IPS-NIHi7 (cell line): ENCODE data around the gene SLC25A44.

ENCODE experiments used
- DNase-seq: peaks from one replicate; pipeline ENCODE4 v3.0.0; 2012; ENCODE audit warnings: mixed read lengths; ENCODE audit errors: extremely low spot score

The SLC25A44 gene

DNA sequence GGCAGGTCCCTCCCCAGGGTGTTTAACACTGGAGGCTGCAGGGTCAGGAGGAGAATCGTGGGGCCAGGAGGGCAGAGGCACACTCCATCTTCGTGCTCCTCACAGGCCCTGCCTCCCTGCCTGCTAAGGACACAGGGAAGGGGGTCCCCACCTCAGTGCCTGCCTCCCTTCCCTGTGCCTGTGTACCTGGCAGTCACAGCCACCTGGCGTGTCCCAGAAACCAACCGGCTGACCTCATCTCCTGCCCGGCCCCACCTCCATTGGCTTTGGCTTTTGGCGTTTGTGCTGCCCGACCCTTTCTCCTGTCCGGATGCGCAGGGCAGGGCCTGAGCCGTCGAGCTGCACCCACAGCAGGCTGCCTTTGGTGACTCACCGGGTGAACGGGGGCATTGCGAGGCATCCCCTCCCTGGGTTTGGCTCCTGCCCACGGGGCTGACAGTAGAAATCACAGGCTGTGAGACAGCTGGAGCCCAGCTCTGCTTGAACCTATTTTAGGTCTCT is 47.5 kb downstream of the SLC25A44 start:
- no peak for DNase-seq

DNA sequence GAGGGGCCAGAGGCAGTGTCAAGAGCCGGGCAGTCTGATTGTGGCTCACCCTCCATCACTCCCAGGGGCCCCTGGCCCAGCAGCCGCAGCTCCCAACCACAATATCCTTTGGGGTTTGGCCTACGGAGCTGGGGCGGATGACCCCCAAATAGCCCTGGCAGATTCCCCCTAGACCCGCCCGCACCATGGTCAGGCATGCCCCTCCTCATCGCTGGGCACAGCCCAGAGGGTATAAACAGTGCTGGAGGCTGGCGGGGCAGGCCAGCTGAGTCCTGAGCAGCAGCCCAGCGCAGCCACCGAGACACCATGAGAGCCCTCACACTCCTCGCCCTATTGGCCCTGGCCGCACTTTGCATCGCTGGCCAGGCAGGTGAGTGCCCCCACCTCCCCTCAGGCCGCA is 48.0 kb downstream of the SLC25A44 start, which contains the start of gene BGLAP:
TSS of gene BGLAP (plus strand) at position 259 of the 400 bp plus-strand sequence. CDS start at position 307, 48 bp downstream.
- no peak for DNase-seq

DNA sequence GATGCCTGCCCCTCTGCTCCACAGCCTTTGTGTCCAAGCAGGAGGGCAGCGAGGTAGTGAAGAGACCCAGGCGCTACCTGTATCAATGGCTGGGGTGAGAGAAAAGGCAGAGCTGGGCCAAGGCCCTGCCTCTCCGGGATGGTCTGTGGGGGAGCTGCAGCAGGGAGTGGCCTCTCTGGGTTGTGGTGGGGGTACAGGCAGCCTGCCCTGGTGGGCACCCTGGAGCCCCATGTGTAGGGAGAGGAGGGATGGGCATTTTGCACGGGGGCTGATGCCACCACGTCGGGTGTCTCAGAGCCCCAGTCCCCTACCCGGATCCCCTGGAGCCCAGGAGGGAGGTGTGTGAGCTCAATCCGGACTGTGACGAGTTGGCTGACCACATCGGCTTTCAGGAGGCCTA is 48.8 kb downstream of the SLC25A44 start:
- no peak for DNase-seq

DNA sequence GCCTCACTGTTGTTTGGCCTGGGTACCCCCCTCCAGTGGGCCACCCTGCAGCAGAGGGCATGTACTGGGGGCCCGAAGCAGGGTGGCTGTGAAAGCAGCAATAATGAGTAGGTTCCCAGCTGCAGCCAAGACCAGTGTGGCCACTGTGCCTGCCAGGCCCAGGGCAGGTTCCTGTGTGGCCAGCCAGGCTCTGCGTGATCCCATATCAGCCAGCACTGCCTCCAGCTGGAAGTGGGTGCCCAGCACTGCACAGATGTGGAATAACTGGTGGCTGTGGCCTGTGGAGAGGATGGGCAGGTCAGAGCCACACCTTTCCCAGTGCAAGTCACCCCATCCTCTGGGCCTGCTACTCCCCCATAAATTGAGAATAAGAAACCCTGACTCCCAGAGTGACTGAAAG is 50.2 kb downstream of the SLC25A44 start:
- DNase-seq, result no peak

DNA sequence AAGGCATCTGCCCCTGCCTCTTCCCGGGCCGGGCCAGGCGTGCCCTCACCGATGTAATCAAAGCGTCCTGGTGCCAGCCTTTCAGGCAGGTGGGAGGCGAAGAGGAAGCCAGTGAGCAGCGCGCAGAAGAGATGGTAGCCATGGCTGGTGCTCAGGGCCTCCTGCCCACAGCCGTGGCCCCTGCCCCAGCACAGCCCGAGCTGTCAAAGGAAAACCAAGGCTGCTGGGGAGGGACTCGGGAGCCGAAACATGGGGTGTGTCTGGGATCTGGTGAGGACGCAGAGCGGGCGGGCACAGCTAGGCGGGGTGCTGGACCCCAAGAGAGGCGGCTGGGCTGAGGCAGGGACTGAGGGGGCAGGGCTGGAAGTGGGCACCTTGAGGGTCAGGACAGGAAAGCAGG is 50.8 kb downstream of the SLC25A44 start:
- DNase-seq, result no peak

DNA sequence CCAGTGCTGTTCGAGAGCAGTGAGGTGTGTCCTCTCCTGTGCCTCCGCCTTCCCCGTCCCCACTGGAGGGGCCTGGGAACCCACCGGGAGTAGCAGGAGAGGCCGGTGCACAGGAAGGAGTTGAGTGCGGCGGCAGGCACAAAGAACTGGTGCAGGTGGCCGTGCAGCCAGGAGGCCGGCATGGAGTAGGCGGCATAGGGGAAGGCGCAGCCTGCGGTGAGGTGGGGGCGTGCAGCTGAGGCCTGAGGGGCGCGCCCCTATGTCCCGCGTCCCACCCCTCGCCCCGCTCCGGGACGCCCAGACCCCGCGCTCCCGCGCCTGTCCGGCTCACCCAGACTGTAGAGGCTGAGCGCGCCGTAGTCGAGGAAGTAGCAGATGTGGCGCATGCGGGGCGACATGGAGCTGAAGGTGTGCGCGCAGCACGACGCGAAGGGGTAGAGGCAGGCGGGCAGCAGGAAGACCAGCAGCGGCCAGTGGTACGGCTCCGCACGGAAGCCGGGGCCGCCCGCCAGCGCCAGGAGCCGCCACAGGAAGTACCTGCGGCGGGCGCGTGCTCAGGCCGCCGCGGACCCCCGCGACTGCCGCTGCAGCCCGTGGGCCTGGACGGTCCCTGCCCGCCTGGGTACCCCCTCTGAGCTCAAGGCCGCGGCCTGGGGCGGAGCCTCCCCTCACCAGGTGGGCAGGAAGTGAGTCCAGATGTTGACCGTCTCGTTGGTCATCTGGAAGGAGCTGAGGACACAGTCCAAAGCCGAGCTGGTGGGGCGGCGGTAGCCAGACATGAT is 51.7 kb downstream of the SLC25A44 start:
- peak; percentile 71 for DNase-seq

DNA sequence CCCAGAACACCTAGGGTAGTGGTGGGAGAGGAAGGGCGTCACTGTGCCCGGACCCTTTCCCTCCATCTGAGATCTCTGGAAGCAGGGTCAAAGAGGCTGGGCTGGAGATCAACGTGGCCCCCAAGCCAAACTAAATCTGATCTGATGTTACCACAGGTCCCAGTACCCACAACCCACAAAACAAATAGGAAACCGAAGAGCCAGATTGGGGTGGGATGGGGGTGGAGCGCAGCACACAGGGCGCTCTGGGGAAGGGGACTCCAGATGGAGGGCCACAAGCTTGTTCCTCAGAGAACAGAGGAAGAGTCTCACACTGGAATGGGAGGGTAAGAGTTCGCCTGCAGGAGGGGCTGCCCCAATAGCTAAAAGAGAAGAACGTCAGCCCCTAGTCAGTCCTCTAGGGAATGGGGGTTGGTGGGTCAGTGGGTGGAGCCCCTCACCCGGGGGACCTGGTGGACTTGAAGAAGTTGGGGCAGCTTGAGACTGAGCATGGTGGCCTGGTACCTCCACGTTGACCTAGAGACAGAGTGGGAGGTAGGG is 52.4 kb downstream of the SLC25A44 start:
- DNase-seq, result no peak

DNA sequence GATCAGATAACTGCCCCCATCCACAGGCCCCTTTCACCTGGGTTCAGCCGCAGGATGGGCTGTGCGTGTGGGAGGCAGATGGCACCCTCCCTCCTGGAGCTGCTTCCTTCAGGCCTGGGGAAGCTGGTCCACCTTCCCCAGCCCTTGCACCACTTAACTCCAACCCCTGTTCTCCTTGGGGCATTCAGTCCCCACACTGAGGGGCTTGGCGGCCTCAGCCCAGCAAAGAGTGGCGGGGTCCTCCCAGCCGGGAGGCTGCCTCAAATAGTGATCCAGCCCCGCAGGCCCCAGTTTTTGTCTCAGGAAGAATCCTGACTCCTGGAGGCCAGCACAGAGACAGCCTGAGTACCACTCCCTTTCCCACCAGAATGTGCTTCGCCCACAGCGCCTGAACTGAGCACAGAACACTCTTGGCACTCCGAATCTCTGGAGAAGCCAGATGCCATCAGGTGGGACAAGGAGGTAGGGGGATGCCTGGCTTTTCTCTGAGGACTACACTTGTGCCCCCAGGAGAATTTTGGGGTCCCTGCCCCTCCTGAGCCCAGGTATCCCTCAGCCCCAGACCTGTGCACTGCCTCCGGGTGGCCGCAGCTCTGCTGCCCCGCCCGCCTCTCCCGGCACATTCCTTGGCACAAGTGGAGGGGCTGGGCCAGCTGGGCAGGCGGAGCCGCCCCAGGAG is 53.0 kb downstream of the SLC25A44 start:
- DNase-seq, result no peak

DNA sequence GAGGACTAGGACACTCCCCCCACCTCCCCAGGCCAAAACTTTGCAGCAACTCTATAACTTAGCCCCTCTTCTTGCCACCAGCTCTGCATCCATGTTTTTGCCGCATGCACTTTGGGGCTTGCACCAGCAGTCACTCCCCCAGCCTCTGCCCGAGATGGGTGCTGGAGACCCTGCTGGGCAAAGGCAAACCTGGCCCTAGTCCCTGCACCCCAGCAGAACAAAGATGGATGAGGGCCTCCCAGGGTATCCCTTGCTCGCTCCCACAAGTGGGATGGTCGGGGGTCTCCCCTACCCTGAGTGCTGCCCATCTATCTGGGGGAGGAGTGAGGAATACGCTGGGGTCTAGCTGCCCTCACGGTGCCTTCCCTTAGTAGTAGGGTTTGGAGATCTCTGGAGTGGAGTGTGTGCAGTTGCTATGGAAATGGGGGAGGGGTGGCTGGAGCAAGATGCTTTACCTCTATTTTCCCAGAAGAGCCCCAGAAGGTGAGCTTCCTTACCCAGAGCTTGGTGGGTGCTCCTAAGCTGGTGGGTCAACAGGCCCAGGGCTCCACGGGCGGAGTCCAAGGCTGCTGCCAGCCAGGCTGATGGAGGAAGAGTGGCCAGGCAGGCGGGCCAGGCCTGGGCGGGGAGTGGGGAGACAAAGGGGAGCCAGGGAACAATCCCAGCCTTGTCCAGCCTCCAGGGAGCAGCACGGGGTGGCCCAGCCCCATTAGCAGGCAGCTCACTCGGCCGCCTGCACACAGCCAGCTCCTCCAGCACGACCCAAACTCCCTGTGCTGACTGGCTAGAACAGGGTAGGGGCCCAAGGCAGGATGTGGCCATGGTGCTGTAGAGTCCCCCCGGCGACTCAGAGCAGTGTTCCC is 53.8 kb downstream of the SLC25A44 start, which contains the start of gene PAQR6:
TSS of gene PAQR6 (minus strand) at position 597 of the 863 bp plus-strand sequence. CDS start 1,325 bp downstream, outside the sequence.
- DNase-seq, result peak; percentile 42

DNA sequence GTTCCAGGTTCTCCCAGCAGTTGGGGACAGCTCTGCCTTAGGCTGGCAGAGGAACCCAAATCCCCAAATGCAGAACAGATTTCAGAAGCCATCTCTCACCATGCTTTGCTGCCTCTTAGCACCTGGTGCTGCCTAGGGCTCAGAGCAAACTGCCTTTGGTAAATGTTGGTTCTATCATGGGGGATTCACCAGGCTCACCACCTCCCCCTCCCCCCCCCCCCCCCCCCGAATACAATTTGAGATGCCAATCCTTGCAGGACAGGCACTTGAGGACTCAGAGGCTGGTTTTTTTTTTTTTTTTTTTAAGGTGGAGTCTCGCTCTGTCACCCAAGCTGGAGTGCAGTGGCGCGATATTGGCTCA is 54.4 kb downstream of the SLC25A44 start:
- no peak for DNase-seq

DNA sequence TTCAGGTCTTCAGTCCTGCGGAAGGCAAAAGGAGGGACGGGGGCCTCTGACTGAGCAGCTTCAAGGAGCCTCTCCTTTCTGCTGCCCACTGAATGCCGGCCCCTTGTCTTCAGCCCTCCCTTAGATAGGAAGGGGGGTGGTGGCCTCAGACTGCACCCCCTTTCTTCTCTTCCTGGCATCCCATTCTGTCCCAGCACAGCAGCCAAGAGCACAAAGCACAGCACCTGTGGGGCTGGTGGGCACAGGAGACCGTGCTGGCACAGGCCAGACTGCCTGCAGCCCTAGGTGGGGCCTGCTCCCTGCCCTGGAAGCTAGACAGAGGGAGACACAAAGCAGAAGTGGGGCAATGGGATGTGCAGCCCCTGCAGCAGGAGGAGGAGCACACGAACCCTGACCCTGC is 55.7 kb downstream of the SLC25A44 start:
- DNase-seq, result no peak

DNA sequence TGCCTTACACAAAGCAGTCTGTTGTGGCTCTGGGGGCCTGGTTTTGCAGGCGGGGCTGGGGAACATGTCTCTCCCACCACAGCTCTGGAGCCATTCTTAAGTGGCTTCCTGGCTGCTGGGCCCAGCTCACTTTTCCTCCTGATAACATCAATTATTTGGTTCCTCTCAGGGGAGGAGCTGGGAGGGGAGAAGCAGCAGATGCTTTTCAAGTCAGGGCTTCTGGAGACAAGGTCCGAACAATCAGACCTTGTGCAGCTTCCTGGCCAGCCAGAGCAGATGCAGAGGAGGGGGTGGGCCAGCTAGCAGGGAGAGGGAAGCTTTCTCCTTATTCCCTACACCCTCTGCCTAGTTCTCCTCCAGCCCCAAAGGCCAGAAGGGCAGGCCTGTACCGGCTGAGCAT is 57.6 kb downstream of the SLC25A44 start:
- DNase-seq, result no peak

DNA sequence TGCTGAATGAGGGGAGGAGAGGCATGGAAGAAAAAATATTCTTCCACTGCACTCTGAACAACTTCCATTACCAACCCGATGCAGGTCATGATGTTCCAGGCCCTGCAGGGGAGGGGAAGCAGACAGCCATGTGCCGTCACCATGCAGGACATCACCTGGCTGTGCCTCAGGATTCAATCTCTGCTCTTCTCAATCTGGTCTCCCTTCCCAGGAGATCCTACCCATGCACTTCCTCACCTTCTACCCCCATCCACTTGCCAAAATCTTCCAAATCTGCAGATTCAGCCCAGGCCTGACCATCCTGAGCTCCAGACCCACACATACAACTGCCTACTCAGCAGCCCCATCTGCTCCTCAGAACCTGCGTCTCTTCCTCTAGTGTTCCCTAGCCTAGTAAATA is 59.7 kb downstream of the SLC25A44 start:
- DNase-seq, result no peak

DNA sequence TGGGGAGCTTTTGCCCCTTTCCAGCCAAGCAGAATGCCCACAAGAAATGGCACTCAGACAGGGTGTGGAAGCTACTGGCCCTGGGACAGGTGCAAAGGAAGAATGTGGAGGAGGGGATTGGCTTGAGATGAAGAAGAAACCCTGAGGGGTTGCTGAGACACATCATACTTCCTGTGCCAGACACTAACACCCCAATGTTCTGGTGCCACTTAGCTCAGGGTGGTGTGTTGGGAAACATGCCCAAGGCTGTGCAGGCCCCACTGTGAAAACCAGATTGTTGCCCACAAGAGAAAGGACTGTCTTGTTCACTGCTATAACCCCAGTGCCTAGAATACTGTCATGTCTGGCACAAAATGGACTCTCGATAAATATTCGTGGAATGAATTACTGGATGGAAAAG is 63.8 kb downstream of the SLC25A44 start:
- DNase-seq, result no peak

DNA sequence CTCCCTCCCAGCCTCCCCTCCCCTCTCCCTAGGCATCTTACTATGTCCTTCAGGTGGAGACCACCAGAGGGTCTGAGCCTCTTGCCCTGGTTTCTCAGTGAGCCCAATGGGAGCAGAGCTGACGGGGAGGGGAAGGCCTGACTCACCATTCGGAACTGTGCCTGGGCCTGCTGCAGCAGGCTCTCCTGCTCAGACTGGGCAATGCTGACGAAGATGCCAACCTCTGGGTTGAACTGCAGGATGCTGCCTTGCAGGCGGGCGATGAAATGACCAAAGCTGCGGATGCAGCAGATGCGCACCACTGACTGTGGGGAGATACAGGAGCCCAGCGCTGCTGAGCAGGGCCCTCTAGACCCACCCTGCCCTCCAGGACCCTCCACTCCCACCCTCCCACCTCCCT is 65.0 kb downstream of the SLC25A44 start:
- no peak for DNase-seq

DNA sequence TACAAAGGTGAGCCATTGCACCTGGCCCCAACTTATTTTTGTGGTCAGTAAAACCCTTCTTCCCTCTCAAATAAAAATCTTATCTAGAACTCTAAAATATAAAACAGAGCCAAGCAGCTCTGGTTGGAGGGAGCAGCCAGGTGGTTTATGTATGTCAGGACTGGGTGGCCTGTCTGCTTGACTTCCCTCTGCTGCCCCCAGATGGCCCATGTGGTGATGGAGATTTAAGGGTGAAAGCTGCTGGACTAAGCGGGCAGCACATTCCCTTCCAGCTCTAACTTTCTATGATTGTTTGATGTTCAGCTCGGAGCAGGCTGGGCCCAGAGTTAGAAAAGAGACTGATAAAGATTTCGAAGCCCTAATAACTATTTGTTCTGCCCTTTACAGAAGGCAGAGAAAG is 65.9 kb downstream of the SLC25A44 start:
- DNase-seq, result no peak

DNA sequence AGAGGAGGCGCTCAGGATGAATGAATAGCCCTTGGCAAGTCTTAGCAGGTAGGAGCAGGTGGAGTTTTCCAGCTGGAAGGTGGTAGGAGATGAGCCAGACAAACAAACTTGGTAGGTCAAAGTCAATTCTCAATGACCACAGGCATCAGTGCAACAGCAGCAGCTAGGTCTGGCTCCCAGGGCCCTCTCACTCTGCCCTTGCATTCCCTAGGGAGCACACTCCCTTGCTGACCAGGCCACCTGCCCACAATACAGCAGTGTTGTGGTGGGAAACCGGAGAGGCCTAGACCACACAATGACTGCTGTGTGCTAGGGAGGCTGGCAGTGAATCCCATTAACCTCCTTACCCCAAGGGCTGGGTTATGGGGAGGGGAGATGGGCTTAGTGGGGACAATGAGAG is 67.0 kb downstream of the SLC25A44 start:
- DNase-seq, result no peak
